ENCODE results near the gene GNAS-AS1. TPM values are rescaled to one million over a fixed set of nuclear protein-coding genes. Genes with fewer than 3 reads are reported as not detected.

The GNAS-AS1 gene
- total RNA-seq, 1 experiment from 2014 or later, result 1.6 TPM

DNA sequence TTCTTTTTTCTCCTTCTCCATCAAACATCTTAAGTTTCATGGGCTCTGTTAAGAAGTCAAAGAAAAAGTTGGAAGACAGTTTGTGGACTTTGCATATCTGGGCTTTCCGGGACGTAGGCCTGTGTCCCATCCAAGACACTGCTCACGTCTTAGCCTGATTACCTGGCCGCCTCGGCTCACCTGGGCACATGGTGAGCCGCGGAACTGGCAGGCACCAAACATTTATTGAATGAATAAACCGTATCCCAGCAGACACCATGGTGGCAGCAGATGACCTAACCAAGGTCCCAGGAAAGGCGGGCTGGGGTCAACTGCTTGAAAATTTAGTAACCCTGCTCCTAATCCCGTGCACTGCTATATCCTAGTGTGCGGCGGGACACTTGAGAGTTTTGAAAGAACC, 37.4 kb upstream of the GNAS-AS1 start:
- peak overlapping the region; percentile 92 for H3K4me3 Mint-ChIP-seq (ENCODE audit: unreplicated experiment)
- H3K27ac Mint-ChIP-seq (ENCODE audit: low read depth, unreplicated experiment), result no peak overlapping the region
- ChIA-PET CTCF (no interaction called here), POLR2A (interaction anchor here (1.5 to 2.1 kb wide), 2 partner anchors 18 to 145 kb away, joined by 5 to 6 read pairs; no protein-coding TSS in a partner anchor)
- no peak for DNase-seq (ENCODE audit: unreplicated experiment)
- BruUV-seq (replicated peaks), result TSS peak; percentile 50
- H3K36me3 Mint-ChIP-seq (ENCODE audit: insufficient read depth, unreplicated experiment), result peaks cover 12% of the 10 kb centered on the region
- peaks cover 5% of the 10 kb centered on the region for H3K4me1 Mint-ChIP-seq (ENCODE audit: insufficient read depth, unreplicated experiment)
- no peaks in the 10 kb centered on the region for H3K27me3 Mint-ChIP-seq (ENCODE audit: insufficient read depth, unreplicated experiment)
- H3K9me3 Mint-ChIP-seq (ENCODE audit: unreplicated experiment), result no peaks in the 10 kb centered on the region
- intact Hi-C loops (cut with micrococcal nuclease), result no loop called here
- TF ChIP-seq, protein P1, sequence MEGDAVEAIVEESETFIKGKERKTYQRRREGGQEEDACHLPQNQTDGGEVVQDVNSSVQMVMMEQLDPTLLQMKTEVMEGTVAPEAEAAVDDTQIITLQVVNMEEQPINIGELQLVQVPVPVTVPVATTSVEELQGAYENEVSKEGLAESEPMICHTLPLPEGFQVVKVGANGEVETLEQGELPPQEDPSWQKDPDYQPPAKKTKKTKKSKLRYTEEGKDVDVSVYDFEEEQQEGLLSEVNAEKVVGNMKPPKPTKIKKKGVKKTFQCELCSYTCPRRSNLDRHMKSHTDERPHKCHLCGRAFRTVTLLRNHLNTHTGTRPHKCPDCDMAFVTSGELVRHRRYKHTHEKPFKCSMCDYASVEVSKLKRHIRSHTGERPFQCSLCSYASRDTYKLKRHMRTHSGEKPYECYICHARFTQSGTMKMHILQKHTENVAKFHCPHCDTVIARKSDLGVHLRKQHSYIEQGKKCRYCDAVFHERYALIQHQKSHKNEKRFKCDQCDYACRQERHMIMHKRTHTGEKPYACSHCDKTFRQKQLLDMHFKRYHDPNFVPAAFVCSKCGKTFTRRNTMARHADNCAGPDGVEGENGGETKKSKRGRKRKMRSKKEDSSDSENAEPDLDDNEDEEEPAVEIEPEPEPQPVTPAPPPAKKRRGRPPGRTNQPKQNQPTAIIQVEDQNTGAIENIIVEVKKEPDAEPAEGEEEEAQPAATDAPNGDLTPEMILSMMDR (IDR thresholded peaks at IDR 0.05; ENCODE audit: unreplicated experiment), result no peak

- Mint-ChIP-seq H3K9me3 (ENCODE audit: unreplicated experiment) (no peaks in the 10 kb centered on the region), H3K4me1 (ENCODE audit: insufficient read depth, unreplicated experiment) (peaks cover 5% of the 10 kb centered on the region), H3K27me3 (ENCODE audit: insufficient read depth, unreplicated experiment) (no peaks in the 10 kb centered on the region), H3K4me3 (ENCODE audit: unreplicated experiment) (no peak overlapping the region), H3K36me3 (ENCODE audit: insufficient read depth, unreplicated experiment) (peaks cover 6% of the 10 kb centered on the region), H3K27ac (ENCODE audit: low read depth, unreplicated experiment) (no peak overlapping the region)
- ChIA-PET CTCF (interaction anchor here (0.7 to 1.9 kb wide), 3 partner anchors 10 to 71 kb away, joined by 3 to 8 read pairs (median 8); no protein-coding TSS in a partner anchor), POLR2A (interaction anchor here (0.6 to 2.1 kb wide), 9 partner anchors 8 to 1054 kb away, joined by 3 to 5 read pairs (median 4); no protein-coding TSS in a partner anchor)
- no peak for DNase-seq (ENCODE audit: unreplicated experiment)
- TF ChIP-seq, protein P1 (IDR thresholded peaks at IDR 0.05; ENCODE audit: unreplicated experiment), result no peak
- intact Hi-C loops (cut with micrococcal nuclease), result no loop called here
- BruUV-seq (replicated peaks), result no TSS peak
Observed at GRCh38 chr20:58886546-58886945, 35.8 kb upstream of the GNAS-AS1 start.

DNA sequence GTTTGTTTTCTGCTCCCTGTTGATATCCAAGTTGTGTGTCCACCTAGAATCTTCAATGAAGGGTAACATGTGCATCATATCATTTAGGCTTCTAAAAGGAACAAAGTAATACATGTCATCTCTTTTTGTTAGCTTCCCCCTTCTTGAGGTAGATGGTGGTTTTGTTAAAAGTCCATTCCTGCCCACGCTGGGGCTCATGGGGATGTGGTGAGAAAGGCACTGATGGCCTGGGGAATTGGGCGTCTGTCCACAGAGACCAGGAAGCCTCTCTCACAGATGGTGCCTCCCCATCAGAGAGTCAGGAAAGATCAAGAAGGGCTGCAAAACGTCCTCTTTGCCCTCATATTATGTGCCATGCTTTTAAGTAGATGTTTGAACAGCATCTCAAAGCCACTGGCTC, 34.3 kb upstream of the GNAS-AS1 start:
- H3K36me3 Mint-ChIP-seq (ENCODE audit: insufficient read depth, unreplicated experiment), result peaks cover 11% of the 10 kb centered on the region
- BruUV-seq (replicated peaks), result no TSS peak
- peaks cover 13% of the 10 kb centered on the region for H3K27me3 Mint-ChIP-seq (ENCODE audit: insufficient read depth, unreplicated experiment)
- TF ChIP-seq, protein P1 (IDR thresholded peaks at IDR 0.05; ENCODE audit: unreplicated experiment), result no peak
- no peak overlapping the region for H3K27ac Mint-ChIP-seq (ENCODE audit: low read depth, unreplicated experiment)
- ChIA-PET CTCF (interaction anchor here (1.2 to 2.5 kb wide), 2 partner anchors 14 to 197 kb away, joined by 3 to 25 read pairs; no protein-coding TSS in a partner anchor), POLR2A (interaction anchor here (1.7 kb wide), 1 partner anchor 98 kb away, joined by 5 read pairs; no protein-coding TSS in a partner anchor)
- intact Hi-C loops (cut with micrococcal nuclease), result no loop called here
- H3K4me3 Mint-ChIP-seq (ENCODE audit: unreplicated experiment), result no peak overlapping the region
- no peak for DNase-seq (ENCODE audit: unreplicated experiment)
- H3K4me1 Mint-ChIP-seq (ENCODE audit: insufficient read depth, unreplicated experiment), result peaks cover 3% of the 10 kb centered on the region
- H3K9me3 Mint-ChIP-seq (ENCODE audit: unreplicated experiment), result no peaks in the 10 kb centered on the region

- no peak overlapping the region for H3K4me3 Mint-ChIP-seq (ENCODE audit: unreplicated experiment)
- TF ChIP-seq, protein P1 (IDR thresholded peaks at IDR 0.05; ENCODE audit: unreplicated experiment), result no peak
- H3K4me1 Mint-ChIP-seq (ENCODE audit: insufficient read depth, unreplicated experiment), result no peaks in the 10 kb centered on the region
- H3K9me3 Mint-ChIP-seq (ENCODE audit: unreplicated experiment), result no peaks in the 10 kb centered on the region
- H3K27ac Mint-ChIP-seq (ENCODE audit: low read depth, unreplicated experiment), result no peak overlapping the region
- DNase-seq (ENCODE audit: unreplicated experiment), result no peak
- H3K27me3 Mint-ChIP-seq (ENCODE audit: insufficient read depth, unreplicated experiment), result peaks cover 20% of the 10 kb centered on the region
- BruUV-seq (replicated peaks), result no TSS peak
- ChIA-PET CTCF (interaction anchor here (0.5 to 2.5 kb wide), 2 partner anchors 13 to 18 kb away, joined by 5 to 25 read pairs; no protein-coding TSS in a partner anchor), POLR2A (interaction anchor here (0.6 to 1.8 kb wide), 5 partner anchors 8 to 232 kb away, joined by 3 to 4 read pairs (median 3); partner anchors contain the start of gene STX16)
- H3K36me3 Mint-ChIP-seq (ENCODE audit: insufficient read depth, unreplicated experiment), result peaks cover 10% of the 10 kb centered on the region
- intact Hi-C loops (cut with micrococcal nuclease), result no loop called here
Observed at GRCh38 chr20:58883241-58883691, 32.6 kb upstream of the GNAS-AS1 start.
